HG03342 (cell line): ENCODE measurements around the gene PARP12.

Source experiments
- ATAC-seq: cut with Tn5 transposase; IDR thresholded peaks from one replicate; pipeline ENCODE4 v1.9.1; 2021; ENCODE audit warnings: mild to moderate bottlenecking, moderate library complexity; ENCODE audit not compliant: unreplicated experiment

Gene PARP12

DNA sequence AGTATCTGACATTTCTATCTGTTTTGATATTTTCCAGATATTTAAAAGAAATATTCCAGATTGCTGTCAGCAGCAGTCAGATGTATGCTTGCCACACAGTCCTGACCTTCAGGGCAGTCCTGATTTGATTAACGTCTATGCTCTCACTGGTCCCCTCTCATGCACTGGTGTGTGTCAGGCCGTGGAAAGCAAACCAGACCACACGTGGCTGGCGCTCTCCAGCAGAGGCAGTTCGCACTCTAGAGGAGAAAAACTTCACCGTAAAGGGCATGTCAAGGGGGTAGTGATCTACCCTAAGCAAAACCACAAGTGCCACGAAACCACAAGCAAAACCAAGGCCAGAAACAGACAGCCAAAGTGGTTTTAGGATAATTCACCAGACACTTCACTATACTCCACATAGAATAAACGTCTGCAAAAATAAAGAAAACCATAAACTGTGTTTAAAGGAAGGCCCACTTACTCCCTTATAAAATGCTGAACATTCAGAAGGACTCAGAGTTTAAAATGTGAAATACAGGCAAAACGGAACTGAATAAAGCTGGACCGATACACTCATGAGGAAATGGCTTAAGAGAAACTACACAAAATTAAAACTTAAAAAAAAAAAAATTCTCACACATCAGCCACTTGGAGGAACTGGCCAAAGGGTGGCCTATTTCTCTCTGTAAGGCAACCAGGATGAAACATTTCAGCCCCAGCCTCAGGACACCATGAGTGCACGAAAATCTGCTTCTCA, 26.4 kb downstream of the PARP12 start:
- no peak for ATAC-seq

- no peak for ATAC-seq
Observed at GRCh38 chr7:140035400-140036223, 27.1 kb downstream of the PARP12 start.

DNA sequence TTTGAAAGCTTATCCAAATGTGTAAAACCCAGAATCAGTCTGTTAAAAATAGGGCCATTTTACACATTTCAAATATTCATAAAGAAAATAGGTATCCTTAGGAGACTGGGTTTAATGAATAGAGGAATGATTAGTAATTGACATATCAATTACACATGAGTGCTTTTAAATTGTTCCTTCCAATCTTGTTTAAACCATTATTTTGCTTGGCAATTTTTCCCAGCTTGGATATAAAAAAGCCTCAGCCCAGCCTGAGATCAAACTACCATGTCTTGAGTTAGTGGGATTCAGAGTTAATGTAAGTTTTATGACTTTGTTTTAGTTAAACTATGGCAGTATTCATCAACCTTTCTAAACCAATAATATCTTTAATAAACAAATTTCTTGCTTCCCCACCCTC, 28.3 kb downstream of the PARP12 start:
- ATAC-seq, result no peak

DNA sequence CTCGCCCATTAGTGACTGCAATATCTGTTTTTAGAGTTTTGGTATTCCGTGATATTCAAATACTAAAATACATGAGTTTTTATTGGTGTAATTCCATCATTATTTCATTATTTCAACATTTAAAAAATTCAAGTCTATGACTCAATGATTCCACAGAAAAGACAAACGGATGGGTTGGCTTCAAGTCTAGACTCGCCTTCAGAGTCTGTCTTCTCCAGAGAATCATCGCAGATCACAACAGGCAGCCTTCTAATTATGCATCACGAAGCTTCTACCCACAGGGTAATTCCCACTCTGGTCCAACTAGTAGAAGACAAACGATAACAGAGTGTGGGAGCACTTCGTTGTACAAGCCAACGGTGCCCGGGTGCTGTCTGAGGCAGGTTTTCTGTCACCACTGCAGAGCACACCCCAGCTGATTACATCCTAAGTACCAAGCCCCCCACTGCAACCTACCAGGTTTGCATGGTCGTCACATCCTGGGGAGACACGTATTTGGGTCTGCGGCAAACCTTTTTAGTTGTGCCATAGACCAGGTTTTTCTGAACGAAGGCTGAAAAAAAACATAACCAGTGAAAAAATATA, 28.9 kb downstream of the PARP12 start:
- ATAC-seq, result no peak

GRCh38 chr7:140033036-140033435, 29.7 kb downstream of the PARP12 start:
- ATAC-seq, result no peak

GRCh38 chr7:140031364-140031763, 31.4 kb downstream of the PARP12 start:
- ATAC-seq, result no peak

DNA sequence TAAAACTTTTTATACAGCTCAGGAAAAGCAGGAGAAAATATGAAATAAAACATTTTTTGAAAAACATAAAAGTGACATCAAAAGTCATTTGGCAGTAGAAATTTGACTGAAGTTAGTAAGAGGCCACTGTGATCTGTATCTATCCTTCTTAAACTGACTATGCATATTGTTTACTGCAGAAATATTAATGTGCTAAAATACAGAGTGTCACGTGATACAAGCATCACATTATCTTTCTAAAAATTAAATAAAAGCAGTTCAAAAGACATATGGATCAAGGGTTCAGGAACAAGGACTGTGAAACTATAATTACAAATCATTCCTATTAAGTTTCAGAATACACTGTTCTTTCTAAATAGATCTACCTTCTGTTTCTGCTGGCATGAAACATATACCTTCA, 33.7 kb downstream of the PARP12 start:
- ATAC-seq, result no peak

DNA sequence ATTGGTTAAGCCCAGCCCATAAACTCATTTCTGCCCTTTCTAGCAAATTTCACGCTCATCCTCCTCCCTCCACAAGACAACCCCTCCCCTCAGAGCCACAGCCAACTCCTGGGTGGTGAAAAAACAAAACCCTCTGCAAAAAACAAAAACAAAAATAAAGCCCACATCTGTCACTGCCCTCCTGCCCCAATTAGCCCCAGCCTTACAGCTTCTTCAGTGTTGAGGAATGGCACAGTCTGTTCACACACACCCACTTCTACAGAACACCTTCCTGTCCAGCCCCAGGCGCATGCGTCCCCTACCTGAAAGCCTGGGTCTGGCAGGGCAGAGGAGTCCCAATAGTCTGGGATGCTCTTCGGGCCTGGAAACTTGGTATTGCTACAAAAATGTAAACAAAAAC, 34.4 kb downstream of the PARP12 start:
- no peak for ATAC-seq

GRCh38 chr7:140027858-140028257, 34.9 kb downstream of the PARP12 start:
- ATAC-seq, result no peak

GRCh38 chr7:140026935-140027334, 35.8 kb downstream of the PARP12 start:
- no peak for ATAC-seq

GRCh38 chr7:140025814-140026433, 36.8 kb downstream of the PARP12 start:
- ATAC-seq, result no peak

- no peak for ATAC-seq
Observed at GRCh38 chr7:140025241-140025640, 37.5 kb downstream of the PARP12 start.

DNA sequence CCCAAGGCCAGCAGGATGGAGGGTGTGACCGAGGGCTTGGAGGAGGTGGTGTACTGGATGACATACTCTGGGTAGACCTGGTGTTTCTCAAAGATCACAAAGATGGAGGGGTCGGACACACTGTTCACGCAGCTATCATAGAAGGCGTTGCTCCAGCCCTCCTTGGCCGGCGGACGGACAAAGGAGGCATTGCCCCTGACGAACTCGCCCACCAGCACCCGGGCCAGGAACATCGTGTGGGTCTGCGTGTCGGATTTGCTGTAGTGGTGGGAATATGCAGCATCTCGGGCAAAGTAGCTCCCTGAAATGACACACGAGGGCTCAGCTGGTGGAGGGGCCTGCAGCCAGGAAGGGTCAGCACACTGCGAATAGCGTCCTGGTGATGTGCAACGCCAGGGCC, 38.2 kb downstream of the PARP12 start:
- ATAC-seq, result no peak

- no peak for ATAC-seq
Observed at GRCh38 chr7:140023728-140024127, 39.0 kb downstream of the PARP12 start.

GRCh38 chr7:140022582-140023211, 40.1 kb downstream of the PARP12 start:
- no peak for ATAC-seq

GRCh38 chr7:140021603-140022002, 41.1 kb downstream of the PARP12 start:
- ATAC-seq, result no peak

GRCh38 chr7:140019606-140020005, 43.1 kb downstream of the PARP12 start:
- no peak for ATAC-seq

DNA sequence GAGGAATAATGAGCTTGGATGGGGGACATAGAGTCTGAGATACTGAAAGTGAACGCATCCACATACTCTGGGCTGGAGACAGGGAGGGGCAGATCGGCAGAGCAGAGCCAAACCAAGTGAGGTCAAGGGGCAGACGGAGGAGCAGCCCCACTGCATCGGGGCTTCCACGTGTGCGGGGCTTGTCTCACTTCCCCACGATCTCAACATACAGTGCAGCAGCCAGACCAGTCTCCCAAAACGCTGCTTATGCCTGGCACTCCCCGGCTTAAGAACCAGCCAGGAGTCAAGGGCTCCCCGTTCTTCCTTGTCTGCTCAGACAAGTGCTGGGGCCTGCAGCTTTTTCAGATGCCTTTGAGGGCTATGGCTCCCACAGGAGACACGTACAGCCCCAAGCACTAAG, 43.6 kb downstream of the PARP12 start:
- ATAC-seq, result no peak

GRCh38 chr7:140018125-140019043, 44.4 kb downstream of the PARP12 start:
- ATAC-seq, result no peak

DNA sequence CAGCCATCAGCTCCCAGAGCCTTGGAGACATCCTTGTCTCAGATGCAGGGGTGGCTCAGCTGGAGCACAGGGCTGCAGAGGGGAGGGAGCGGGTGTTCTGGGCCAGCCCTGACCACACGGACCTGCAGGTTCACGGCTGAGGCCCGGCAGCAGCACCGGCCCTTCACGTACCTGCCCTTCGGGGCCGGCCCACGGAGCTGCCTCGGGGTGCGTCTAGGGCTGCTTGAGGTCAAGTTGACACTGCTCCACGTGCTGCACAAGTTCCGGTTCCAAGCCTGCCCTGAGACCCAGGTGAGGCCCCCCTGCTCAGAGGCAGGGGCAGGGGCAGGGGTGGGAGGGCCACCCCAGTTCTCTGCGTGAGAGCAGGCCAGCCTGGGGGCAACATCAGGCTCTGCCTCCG, 45.2 kb downstream of the PARP12 start:
- no peak for ATAC-seq
